Measurements from ENCODE around the gene CD247. TPM values are rescaled to one million over a fixed set of nuclear protein-coding genes. Genes with fewer than 3 reads are reported as not detected.

CD247 gene
- total and polyA plus RNA-seq, 9 of the 15 experiments (the other 6 are each of a cell fraction or from before 2014, with no cell fraction given): 0.08 to 0.42 (median 0.28) TPM; not detected in 5

DNA sequence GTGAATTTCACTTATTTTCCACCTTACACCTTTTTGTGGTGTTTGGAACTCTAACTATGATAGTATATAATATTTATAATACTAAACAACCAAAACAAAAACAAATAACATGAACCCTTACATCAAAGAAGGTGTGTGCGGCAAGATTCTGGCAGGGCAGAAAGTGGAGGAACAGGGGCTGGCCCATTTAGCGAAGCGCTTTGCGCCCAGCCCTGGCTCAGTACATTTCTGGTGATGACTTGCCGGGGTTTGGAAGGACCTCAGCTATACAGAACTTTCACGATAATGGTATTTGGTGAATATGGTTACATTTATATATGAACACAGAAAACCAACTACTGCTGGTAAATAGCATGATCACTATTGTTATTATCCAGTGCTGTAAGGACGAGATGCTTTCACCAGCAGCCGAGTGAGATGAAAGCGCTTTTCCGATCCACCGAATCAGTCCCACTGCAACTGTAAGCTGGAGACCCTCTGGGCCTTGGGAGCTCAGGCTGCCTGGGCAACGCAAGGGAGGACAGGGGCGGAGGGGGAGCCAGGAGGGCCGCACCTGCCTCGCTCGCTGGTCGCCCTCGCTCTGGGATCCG lies 63.9 kb downstream of the CD247 start:
- H3K27ac ChIP-seq (ENCODE audit: extremely low read depth, low read depth, low read length): no peak overlapping the region
- no peaks in the 10 kb centered on the region for H3K9me3 ChIP-seq (replicated peaks; ENCODE audit: control insufficient read depth, insufficient read depth, low read depth, low read length)
- peak overlapping the region; percentile 35 to 90; a peak in 3 of 4 replicates for H3K9ac ChIP-seq (ENCODE audit: insufficient read depth in 1 of 2, low read depth in 2 of 2, low read length in 2 of 2)
- H3K4me2 ChIP-seq (ENCODE audit: insufficient read depth, low read length): peak overlapping the region; percentile 81
- peak overlapping the region; percentile 50 for H3K4me3 ChIP-seq
- H3K9me1 ChIP-seq (ENCODE audit: control insufficient read depth, insufficient read depth, low read length): no peaks in the 10 kb centered on the region
- no peaks in the 10 kb centered on the region for H3K36me3 ChIP-seq (ENCODE audit: control insufficient read depth, insufficient read depth, low read length)
- peak overlapping the region; percentile 91 for H2AFZ ChIP-seq (ENCODE audit: low read depth, low read length)
- DNase-seq (ENCODE audit: extremely low read depth in 1 of 4, low spot score in 3 of 4) (no peak), ATAC-seq (no peak), FAIRE-seq (no peak)
- no peaks in the 10 kb centered on the region for H3K79me2 ChIP-seq (ENCODE audit: control insufficient read depth, insufficient read depth, low read length)
- peaks cover 36 to 48% of the 10 kb centered on the region in 2 experiments for H3K27me3 ChIP-seq (ENCODE audit: control insufficient read depth in 2 of 2, insufficient read depth in 2 of 2, low read length in 2 of 2)
- ChIA-PET CTCF (ENCODE audit: low intra/inter-chr PET ratio) (no interaction called here), POLR2A (no interaction called here)
- no TSS peak for BruUV-seq (replicated peaks)
- intact Hi-C loops (cut with micrococcal nuclease): no loop called here
- 57% methylated on average over 17 of the region's 19 CpGs for WGBS (ENCODE audit: insufficient coverage, low coverage, missing lambda C conversion rate)
- no peaks in the 10 kb centered on the region; the same call in 1 of the 2 replicates for H4K20me1 ChIP-seq (replicated peaks; ENCODE audit: control insufficient read depth, insufficient read depth, low read length)
- in situ Hi-C loops (cut with MboI): no loop called here
- H3K4me1 ChIP-seq (replicated peaks in 1 of 2; ENCODE audit: control insufficient read depth in 2 of 2, insufficient read depth in 2 of 2, low read length in 2 of 2): peaks cover 8 to 17% of the 10 kb centered on the region in 2 experiments
- TF ChIP-seq, protein P1, sequence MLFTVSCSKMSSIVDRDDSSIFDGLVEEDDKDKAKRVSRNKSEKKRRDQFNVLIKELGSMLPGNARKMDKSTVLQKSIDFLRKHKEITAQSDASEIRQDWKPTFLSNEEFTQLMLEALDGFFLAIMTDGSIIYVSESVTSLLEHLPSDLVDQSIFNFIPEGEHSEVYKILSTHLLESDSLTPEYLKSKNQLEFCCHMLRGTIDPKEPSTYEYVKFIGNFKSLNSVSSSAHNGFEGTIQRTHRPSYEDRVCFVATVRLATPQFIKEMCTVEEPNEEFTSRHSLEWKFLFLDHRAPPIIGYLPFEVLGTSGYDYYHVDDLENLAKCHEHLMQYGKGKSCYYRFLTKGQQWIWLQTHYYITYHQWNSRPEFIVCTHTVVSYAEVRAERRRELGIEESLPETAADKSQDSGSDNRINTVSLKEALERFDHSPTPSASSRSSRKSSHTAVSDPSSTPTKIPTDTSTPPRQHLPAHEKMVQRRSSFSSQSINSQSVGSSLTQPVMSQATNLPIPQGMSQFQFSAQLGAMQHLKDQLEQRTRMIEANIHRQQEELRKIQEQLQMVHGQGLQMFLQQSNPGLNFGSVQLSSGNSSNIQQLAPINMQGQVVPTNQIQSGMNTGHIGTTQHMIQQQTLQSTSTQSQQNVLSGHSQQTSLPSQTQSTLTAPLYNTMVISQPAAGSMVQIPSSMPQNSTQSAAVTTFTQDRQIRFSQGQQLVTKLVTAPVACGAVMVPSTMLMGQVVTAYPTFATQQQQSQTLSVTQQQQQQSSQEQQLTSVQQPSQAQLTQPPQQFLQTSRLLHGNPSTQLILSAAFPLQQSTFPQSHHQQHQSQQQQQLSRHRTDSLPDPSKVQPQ (CRISPR knock-in tag; IDR thresholded peaks at IDR 0.05; ENCODE audit: borderline replicate concordance): no peak
- no peak for TF ChIP-seq DMBX1 (CRISPR knock-in tag; IDR thresholded peaks at IDR 0.05; ENCODE audit: borderline replicate concordance)
- no peak for TF ChIP-seq JUND (IDR thresholded peaks at IDR 0.05; ENCODE audit: borderline replicate concordance, low read depth, low read length)
- TF ChIP-seq JUND (tag; IDR thresholded peaks at IDR 0.05; ENCODE audit: borderline replicate concordance, low read depth, low read length): no peak
- peak; percentile 33 for TF ChIP-seq CBX8 (IDR thresholded peaks at IDR 0.05; ENCODE audit: borderline replicate concordance, extremely low read depth, low read depth, low read length, poor library complexity, severe bottlenecking)
- TF ChIP-seq BRD4 (IDR thresholded peaks at IDR 0.05): no peak
- TF ChIP-seq, protein P2, sequence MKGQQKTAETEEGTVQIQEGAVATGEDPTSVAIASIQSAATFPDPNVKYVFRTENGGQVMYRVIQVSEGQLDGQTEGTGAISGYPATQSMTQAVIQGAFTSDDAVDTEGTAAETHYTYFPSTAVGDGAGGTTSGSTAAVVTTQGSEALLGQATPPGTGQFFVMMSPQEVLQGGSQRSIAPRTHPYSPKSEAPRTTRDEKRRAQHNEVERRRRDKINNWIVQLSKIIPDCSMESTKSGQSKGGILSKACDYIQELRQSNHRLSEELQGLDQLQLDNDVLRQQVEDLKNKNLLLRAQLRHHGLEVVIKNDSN (CRISPR knock-in tag; IDR thresholded peaks at IDR 0.05): peak; percentile 25; the same call in 1 of the 2 replicates
- no peak for TF ChIP-seq NFIX (CRISPR knock-in tag; IDR thresholded peaks at IDR 0.05; ENCODE audit: low read depth)
- no peak for TF ChIP-seq SAFB (IDR thresholded peaks at IDR 0.05; ENCODE audit: borderline replicate concordance, low read depth, low read length)
- no peak for TF ChIP-seq NCOA4 (IDR thresholded peaks at IDR 0.05; ENCODE audit: partially characterized antibody)
- TF ChIP-seq NR3C1 (CRISPR knock-in tag; IDR thresholded peaks at IDR 0.05): no peak
- no peak for TF ChIP-seq XRCC3 (IDR thresholded peaks at IDR 0.05)
- TF ChIP-seq, protein P3, sequence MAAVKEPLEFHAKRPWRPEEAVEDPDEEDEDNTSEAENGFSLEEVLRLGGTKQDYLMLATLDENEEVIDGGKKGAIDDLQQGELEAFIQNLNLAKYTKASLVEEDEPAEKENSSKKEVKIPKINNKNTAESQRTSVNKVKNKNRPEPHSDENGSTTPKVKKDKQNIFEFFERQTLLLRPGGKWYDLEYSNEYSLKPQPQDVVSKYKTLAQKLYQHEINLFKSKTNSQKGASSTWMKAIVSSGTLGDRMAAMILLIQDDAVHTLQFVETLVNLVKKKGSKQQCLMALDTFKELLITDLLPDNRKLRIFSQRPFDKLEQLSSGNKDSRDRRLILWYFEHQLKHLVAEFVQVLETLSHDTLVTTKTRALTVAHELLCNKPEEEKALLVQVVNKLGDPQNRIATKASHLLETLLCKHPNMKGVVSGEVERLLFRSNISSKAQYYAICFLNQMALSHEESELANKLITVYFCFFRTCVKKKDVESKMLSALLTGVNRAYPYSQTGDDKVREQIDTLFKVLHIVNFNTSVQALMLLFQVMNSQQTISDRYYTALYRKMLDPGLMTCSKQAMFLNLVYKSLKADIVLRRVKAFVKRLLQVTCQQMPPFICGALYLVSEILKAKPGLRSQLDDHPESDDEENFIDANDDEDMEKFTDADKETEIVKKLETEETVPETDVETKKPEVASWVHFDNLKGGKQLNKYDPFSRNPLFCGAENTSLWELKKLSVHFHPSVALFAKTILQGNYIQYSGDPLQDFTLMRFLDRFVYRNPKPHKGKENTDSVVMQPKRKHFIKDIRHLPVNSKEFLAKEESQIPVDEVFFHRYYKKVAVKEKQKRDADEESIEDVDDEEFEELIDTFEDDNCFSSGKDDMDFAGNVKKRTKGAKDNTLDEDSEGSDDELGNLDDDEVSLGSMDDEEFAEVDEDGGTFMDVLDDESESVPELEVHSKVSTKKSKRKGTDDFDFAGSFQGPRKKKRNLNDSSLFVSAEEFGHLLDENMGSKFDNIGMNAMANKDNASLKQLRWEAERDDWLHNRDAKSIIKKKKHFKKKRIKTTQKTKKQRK (IDR thresholded peaks at IDR 0.05; ENCODE audit: borderline replicate concordance, low read depth, low read length): no peak
- TF ChIP-seq SREBF2 (CRISPR knock-in tag; IDR thresholded peaks at IDR 0.05): no peak
- TF ChIP-seq ARHGAP35 (IDR thresholded peaks at IDR 0.05; ENCODE audit: partially characterized antibody): no peak
- TF ChIP-seq RBM39 (optimal IDR thresholded peaks at IDR 0.05; ENCODE audit: low read depth, low read length): no peak
